Occipital lobe (tissue), 2 donors: ENCODE measurements around the gene CACNA1D. TPM values are rescaled to one million over a fixed set of nuclear protein-coding genes. Genes with fewer than 3 reads are reported as not detected.
A peak's percentile ranks its signal among the peaks of the same experiment; 100 is the strongest.

ENCODE experiments used
- DNase-seq: peaks from one replicate; lab custom pipeline; 2025; lab: John Stamatoyannopoulos, UW
- total RNA-seq: library from RNA; depleted of rRNA; stranded (reverse); fragments of >200 nt; gene quantifications from one replicate; pipeline ENCODE4 v1.2.3, GENCODE V29; 2014

Gene CACNA1D
- total RNA-seq, 1 donor from 2014 or later = 14.0 TPM

GRCh38 chr3:53748512-53749271 lies 254.3 kb downstream of the CACNA1D start:
- DNase-seq = no peak

- no peak for DNase-seq
These were observed 255.0 kb downstream of the CACNA1D start for GRCh38 chr3:53749448-53749847.

- no peak for DNase-seq
These were observed 256.1 kb downstream of the CACNA1D start for GRCh38 chr3:53750253-53751210.

- DNase-seq = no peak
These were observed 259.2 kb downstream of the CACNA1D start for GRCh38 chr3:53753518-53754183.

GRCh38 chr3:53754325-53754724 lies 259.9 kb downstream of the CACNA1D start:
- DNase-seq = no peak

- no peak for DNase-seq
These were observed 264.4 kb downstream of the CACNA1D start for GRCh38 chr3:53758846-53759245.

- no peak for DNase-seq
These were observed 268.9 kb downstream of the CACNA1D start for GRCh38 chr3:53763353-53763752.

GRCh38 chr3:53764026-53764775 lies 269.8 kb downstream of the CACNA1D start:
- DNase-seq = no peak

- DNase-seq = no peak
These were observed 271.3 kb downstream of the CACNA1D start for GRCh38 chr3:53765753-53766152.

GRCh38 chr3:53766706-53767105 lies 272.3 kb downstream of the CACNA1D start:
- no peak for DNase-seq

- no peak for DNase-seq
These were observed 274.4 kb downstream of the CACNA1D start for GRCh38 chr3:53768478-53769459.

GRCh38 chr3:53772562-53772961 lies 278.2 kb downstream of the CACNA1D start:
- no peak for DNase-seq

GRCh38 chr3:53773021-53773436 lies 278.6 kb downstream of the CACNA1D start:
- no peak for DNase-seq

- peak; percentile 11 for DNase-seq
These were observed 279.4 kb downstream of the CACNA1D start for GRCh38 chr3:53773611-53774368.

- no peak for DNase-seq
These were observed 280.0 kb downstream of the CACNA1D start for GRCh38 chr3:53774414-53774813.

GRCh38 chr3:53775018-53775417 lies 280.6 kb downstream of the CACNA1D start:
- DNase-seq = no peak

- DNase-seq = no peak
These were observed 281.4 kb downstream of the CACNA1D start for GRCh38 chr3:53775834-53776251.

GRCh38 chr3:53776494-53777101 lies 282.2 kb downstream of the CACNA1D start:
- no peak for DNase-seq

- no peak for DNase-seq
These were observed 283.1 kb downstream of the CACNA1D start for GRCh38 chr3:53777468-53777867.
